ENCODE results near the gene ADAD2. TPM values are rescaled to one million over a fixed set of nuclear protein-coding genes. Genes with fewer than 3 reads are reported as not detected.

ADAD2 gene
- total RNA-seq, 1 donor from 2014 or later = not detected

DNA sequence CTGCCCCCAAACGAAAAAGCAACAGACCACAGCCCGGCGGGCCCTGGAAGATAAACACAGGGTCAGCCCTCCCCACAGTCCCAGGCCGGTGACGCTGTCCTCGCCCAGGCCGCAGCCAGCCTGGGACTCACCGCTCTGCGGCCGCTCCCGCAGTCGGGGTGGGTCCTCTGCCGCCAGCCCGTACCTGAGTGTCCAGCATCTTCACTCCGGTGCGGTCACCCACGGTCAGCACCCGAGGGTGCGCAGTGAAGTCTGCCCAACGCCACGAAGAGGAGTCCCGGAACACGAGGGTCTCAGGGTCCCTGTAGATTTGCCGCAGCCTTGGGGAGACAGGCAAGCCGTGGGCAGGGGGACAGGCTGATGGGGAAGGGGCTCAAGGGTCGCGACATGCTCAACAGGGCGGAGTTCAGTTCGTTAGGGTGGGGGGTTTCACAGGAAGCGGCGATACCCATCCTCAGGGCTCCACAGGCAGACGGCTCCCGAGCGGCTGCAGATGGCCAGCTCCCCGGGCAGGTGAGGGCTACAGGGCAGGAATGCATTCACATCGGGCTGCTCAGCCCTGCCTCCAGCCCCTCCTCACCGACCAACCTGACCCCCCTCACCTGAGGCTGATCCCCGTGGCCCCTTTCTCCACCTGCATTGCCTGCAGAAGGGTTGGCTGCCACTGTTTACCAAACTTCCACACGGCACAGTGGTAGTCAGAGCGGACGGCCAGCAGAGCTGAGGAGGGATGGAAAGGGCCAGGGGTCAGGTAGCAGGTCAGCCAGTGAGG, 9.6 kb upstream of the ADAD2 start:
- Mint-ChIP-seq H3K27me3 (ENCODE audit: low read depth, unreplicated experiment) (no peaks in the 10 kb centered on the region), H3K9me3 (ENCODE audit: unreplicated experiment) (no peaks in the 10 kb centered on the region), H3K27ac (ENCODE audit: unreplicated experiment) (no peak overlapping the region), H3K36me3 (ENCODE audit: low read depth, unreplicated experiment) (peaks cover 11% of the 10 kb centered on the region), H3K4me1 (ENCODE audit: low read depth, unreplicated experiment) (peaks cover 25% of the 10 kb centered on the region), H3K4me3 (ENCODE audit: unreplicated experiment) (no peak overlapping the region)
- H3K4me1 ChIP-seq (ENCODE audit: insufficient read depth, low read length) = peaks cover 21% of the 10 kb centered on the region
- no peak for TF ChIP-seq EZH2 (IDR thresholded peaks at IDR 0.05; ENCODE audit: insufficient read depth, low read length)
- no peak for TF ChIP-seq CTCF (IDR thresholded peaks at IDR 0.05; ENCODE audit: insufficient read depth, low read depth, low read length)
- H3K27me3 ChIP-seq (ENCODE audit: insufficient read depth, low read length) = no peaks in the 10 kb centered on the region
- H3K9ac ChIP-seq (ENCODE audit: low read length) = no peak overlapping the region
- H3K79me2 ChIP-seq (ENCODE audit: insufficient read depth, low read length) = peaks cover 37% of the 10 kb centered on the region
- H3K36me3 ChIP-seq (ENCODE audit: insufficient read depth, low read length) = peaks cover 3% of the 10 kb centered on the region
- H2AFZ ChIP-seq (ENCODE audit: low read depth, low read length) = no peak overlapping the region
- H3K9me3 ChIP-seq (ENCODE audit: insufficient read depth, low read depth, low read length) = no peaks in the 10 kb centered on the region
- peaks cover 52% of the 10 kb centered on the region for H4K20me1 ChIP-seq (ENCODE audit: insufficient read depth, low read length)
- H3K27ac ChIP-seq (ENCODE audit: low read depth, low read length) = no peak overlapping the region
- FAIRE-seq = no peak
- H3K4me2 ChIP-seq (ENCODE audit: low read length) = no peak overlapping the region
- no peak for DNase-seq (ENCODE audit: low read depth)
- no peak overlapping the region for H3K4me3 ChIP-seq (ENCODE audit: insufficient read depth, low read depth, low read length)

DNA sequence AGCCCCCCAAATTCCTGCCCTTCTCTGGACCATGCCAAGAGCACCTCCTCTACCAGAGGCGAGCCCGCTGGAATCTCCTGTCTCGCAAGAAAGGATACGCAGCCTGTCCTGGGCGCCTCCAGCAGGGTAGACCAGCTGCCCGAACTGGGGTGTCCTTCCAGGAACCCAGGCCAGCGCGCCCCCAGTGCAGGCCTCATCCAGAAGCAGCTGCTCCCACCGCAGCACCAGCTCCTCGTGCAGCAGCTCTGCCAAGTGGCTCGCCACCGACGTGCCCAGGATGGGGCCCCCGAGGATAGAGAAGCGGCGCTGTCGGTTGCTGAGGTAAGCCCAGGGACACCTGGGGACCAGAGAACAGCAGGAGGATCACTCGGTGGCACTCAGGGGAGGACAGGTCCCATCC, 8.9 kb upstream of the ADAD2 start:
- DNase-seq (ENCODE audit: low read depth) (no peak), FAIRE-seq (no peak)
- H4K20me1 ChIP-seq (ENCODE audit: insufficient read depth, low read length) = peaks cover 46% of the 10 kb centered on the region
- TF ChIP-seq CTCF (IDR thresholded peaks at IDR 0.05; ENCODE audit: insufficient read depth, low read depth, low read length) (no peak), EZH2 (IDR thresholded peaks at IDR 0.05; ENCODE audit: insufficient read depth, low read length) (no peak)
- no peak overlapping the region for H3K4me3 Mint-ChIP-seq (ENCODE audit: unreplicated experiment)
- H3K4me1 ChIP-seq (ENCODE audit: insufficient read depth, low read length) = peaks cover 13% of the 10 kb centered on the region
- no peak overlapping the region for H2AFZ ChIP-seq (ENCODE audit: low read depth, low read length)
- H3K4me2 ChIP-seq (ENCODE audit: low read length) = no peak overlapping the region
- no peak overlapping the region for H3K27ac Mint-ChIP-seq (ENCODE audit: unreplicated experiment)
- no peaks in the 10 kb centered on the region for H3K27me3 Mint-ChIP-seq (ENCODE audit: low read depth, unreplicated experiment)
- H3K9ac ChIP-seq (ENCODE audit: low read length) = no peak overlapping the region
- H3K27ac ChIP-seq (ENCODE audit: low read depth, low read length) = no peak overlapping the region
- no peaks in the 10 kb centered on the region for H3K27me3 ChIP-seq (ENCODE audit: insufficient read depth, low read length)
- H3K36me3 ChIP-seq (ENCODE audit: insufficient read depth, low read length) = peaks cover 3% of the 10 kb centered on the region
- peaks cover 19% of the 10 kb centered on the region for H3K4me1 Mint-ChIP-seq (ENCODE audit: low read depth, unreplicated experiment)
- peaks cover 9% of the 10 kb centered on the region for H3K36me3 Mint-ChIP-seq (ENCODE audit: low read depth, unreplicated experiment)
- peaks cover 43% of the 10 kb centered on the region for H3K79me2 ChIP-seq (ENCODE audit: insufficient read depth, low read length)
- no peak overlapping the region for H3K4me3 ChIP-seq (ENCODE audit: insufficient read depth, low read depth, low read length)
- no peaks in the 10 kb centered on the region for H3K9me3 ChIP-seq (ENCODE audit: insufficient read depth, low read depth, low read length)
- no peaks in the 10 kb centered on the region for H3K9me3 Mint-ChIP-seq (ENCODE audit: unreplicated experiment)

Data from astrocyte (in vitro differentiated cells and primary cell).